Central memory CD8-positive, alpha-beta T cell (primary cell): ENCODE measurements around the gene TMEM114.

Experiments used
- ATAC-seq: fragments of 150-1000 bp; cut with Tn5 transposase; replicated peaks from 2 replicates; pipeline ENCODE4 v1.10.0; 2022; ENCODE audit warnings: mild to moderate bottlenecking, moderate FRiP score, moderate number of reproducible peaks; ENCODE audit not compliant: poor library complexity, severe bottlenecking; ENCODE audit errors: extremely low read depth
- DNase-seq, 2 donors: peaks; one replicate each; pipeline ENCODE4 v3.0.0; 2021; ENCODE audit warnings: low spot score in 2 of 2
- H3K27ac Mint-ChIP-seq: one replicate; pipeline ENCODE4 v1.8.0; 2022; ENCODE audit warnings: low read depth, mild to moderate bottlenecking, moderate library complexity, mixed read lengths
- H3K27me3 Mint-ChIP-seq: one replicate; pipeline ENCODE4 v1.8.0; 2022; ENCODE audit warnings: mixed read lengths
- H3K36me3 Mint-ChIP-seq: one replicate; pipeline ENCODE4 v1.8.0; 2022; ENCODE audit warnings: mild to moderate bottlenecking, moderate library complexity, mixed read lengths; ENCODE audit not compliant: insufficient read depth
- H3K4me1 Mint-ChIP-seq: one replicate; pipeline ENCODE4 v1.8.0; 2022; ENCODE audit warnings: mixed read lengths
- H3K4me3 Mint-ChIP-seq: one replicate; pipeline ENCODE4 v1.8.0; 2022; ENCODE audit warnings: mild to moderate bottlenecking, moderate library complexity, mixed read lengths
- H3K9me3 Mint-ChIP-seq: one replicate; pipeline ENCODE4 v1.8.0; 2022; ENCODE audit warnings: mixed read lengths

Gene TMEM114

DNA sequence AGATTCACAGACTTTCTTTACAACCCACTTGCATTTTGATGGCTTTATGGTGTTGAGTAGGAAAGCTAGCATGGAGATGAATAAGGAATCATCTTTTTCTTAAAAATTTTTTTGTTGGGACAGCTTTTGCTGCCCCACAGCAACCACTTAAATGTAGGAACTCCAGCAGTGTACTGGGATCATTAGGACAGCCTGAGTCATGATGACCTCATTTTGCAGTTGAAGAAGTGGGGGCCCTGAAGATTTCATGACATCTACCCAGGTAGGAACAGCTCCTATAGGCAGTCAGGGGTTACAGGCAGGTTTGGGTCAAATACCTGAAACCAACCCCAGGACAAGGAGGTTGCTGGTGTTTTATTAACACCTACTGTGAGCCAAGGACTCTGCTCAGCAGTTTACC, 33.3 kb upstream of the TMEM114 start:
- no peak for DNase-seq
- ATAC-seq: no peak
- Mint-ChIP-seq H3K9me3 (no peaks in the 10 kb centered on the region), H3K36me3 (peaks cover 31% of the 10 kb centered on the region), H3K27ac (no peak overlapping the region), H3K4me3 (no peak overlapping the region), H3K4me1 (peaks cover 23% of the 10 kb centered on the region), H3K27me3 (peaks cover 9% of the 10 kb centered on the region)

DNA sequence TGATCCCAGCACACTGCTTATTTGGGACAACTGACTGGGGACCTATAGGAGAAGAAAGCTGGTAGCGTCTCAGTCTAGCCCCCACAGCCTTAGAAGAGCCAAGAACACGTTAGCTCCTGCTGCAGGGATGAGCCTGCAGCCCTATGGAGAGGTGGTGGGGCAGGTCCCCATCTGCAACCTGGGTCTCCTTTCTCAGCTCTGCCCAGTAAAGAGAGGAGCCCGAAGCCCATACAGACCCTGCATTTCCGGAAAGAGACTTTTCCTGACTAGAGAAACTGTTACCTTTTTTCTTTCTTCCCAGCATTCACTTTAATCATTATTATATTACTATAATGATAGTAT, 32.0 kb upstream of the TMEM114 start:
- H3K9me3 Mint-ChIP-seq: no peaks in the 10 kb centered on the region
- no peak for ATAC-seq
- no peak for DNase-seq
- peaks cover 22% of the 10 kb centered on the region for H3K4me1 Mint-ChIP-seq
- peaks cover 19% of the 10 kb centered on the region for H3K27me3 Mint-ChIP-seq
- H3K27ac Mint-ChIP-seq: peak overlapping the region; percentile 88
- H3K4me3 Mint-ChIP-seq: peak overlapping the region; percentile 89
- peaks cover 23% of the 10 kb centered on the region for H3K36me3 Mint-ChIP-seq

DNA sequence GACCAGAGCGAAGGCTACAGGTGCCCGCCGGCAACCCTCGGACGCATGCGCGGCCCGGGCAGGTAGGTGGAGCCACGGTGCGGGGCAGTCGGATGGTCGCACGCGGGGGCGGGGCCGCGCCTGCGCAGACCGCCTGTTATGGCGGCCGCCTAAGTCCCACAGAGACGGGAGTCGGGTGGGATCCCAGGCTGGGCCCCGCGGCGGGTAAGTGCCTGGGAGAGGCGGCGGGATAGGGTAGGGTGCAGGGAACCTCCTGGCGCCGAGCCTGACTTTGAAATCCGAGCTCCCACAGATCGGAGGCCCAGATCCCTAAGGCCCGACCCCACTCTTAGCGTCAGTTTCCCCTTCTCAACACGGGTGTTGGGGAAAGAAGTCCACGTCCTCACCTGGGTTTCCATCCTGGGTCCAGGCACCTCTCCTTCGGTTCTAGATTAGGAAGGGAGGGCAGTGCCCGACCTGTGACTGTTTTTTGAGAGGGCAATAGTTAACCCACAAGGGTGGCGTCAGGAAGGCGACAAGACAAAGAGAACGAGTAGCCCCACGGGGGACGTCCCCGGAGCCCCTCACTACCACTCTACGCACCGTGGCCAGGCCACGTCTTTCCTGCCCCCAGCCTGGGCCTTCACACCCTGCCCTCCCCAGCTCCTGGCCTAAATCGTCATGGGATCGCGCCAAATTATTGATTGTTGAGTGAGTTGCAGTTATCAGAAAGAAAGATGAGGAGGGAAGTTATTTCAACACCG, 31.4 kb upstream of the TMEM114 start, which contains the start of gene METTL22:
Gene METTL22 (plus strand): TSS at position 127 of the 743 bp plus-strand sequence. CDS start 3,968 bp downstream, outside the sequence.
- Mint-ChIP-seq H3K27me3 (peaks cover 19% of the 10 kb centered on the region), H3K4me3 (peak within 1 kb of the TSS; percentile 89), H3K27ac (peak within 1 kb of the TSS; percentile 88), H3K9me3 (no peaks in the 10 kb centered on the region), H3K4me1 (peaks cover 16% of the 10 kb centered on the region), H3K36me3 (peaks cover 18% of the 10 kb centered on the region)
- ATAC-seq (peak; percentile 93), DNase-seq (peak; percentile 78 to 89)

DNA sequence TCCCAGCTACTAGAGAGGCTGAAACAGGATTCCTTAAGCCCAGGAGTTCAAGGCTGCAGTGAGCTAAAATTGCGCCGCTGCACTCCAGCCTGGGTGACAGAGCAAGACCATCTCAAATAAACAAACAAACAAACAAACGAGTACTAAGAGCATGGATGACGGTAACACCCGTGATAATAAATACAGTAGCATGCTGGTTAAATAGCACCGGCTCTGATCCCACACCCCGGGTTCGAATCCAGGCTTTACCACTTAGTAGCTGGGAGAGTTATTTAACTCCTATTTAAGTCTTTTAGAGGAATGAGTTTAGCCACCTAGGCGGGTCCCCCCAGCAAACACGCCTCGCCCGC, 30.9 kb upstream of the TMEM114 start:
- H3K27ac Mint-ChIP-seq: peak overlapping the region; percentile 88
- no peak for ATAC-seq
- peak overlapping the region; percentile 89 for H3K4me3 Mint-ChIP-seq
- peaks cover 14% of the 10 kb centered on the region for H3K36me3 Mint-ChIP-seq
- H3K4me1 Mint-ChIP-seq: peaks cover 16% of the 10 kb centered on the region
- peaks cover 19% of the 10 kb centered on the region for H3K27me3 Mint-ChIP-seq
- no peaks in the 10 kb centered on the region for H3K9me3 Mint-ChIP-seq
- DNase-seq: no peak

DNA sequence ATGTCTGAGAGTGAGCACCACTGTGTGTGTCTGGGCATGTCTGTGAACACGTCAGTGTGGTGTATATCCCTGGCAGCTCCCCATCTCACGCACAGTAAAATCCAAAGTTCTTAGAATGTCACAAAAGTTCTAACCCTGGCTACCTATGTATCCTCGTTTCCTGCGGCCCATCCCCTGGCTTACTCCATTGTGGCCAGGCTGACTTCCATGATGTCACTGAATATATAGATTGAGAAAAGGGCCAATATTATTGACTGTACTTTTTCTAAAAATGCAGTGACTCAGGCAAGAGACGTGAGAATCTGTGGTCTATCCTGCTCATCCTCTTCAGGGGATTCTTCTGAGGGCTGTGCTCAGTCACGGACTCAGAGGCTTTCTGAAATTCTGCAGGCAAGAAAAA, 30.2 kb upstream of the TMEM114 start:
- DNase-seq (no peak), ATAC-seq (no peak)
- Mint-ChIP-seq H3K4me3 (peak overlapping the region; percentile 89), H3K27me3 (peaks cover 19% of the 10 kb centered on the region), H3K36me3 (peaks cover 8% of the 10 kb centered on the region), H3K4me1 (peaks cover 16% of the 10 kb centered on the region), H3K27ac (no peak overlapping the region), H3K9me3 (no peaks in the 10 kb centered on the region)

DNA sequence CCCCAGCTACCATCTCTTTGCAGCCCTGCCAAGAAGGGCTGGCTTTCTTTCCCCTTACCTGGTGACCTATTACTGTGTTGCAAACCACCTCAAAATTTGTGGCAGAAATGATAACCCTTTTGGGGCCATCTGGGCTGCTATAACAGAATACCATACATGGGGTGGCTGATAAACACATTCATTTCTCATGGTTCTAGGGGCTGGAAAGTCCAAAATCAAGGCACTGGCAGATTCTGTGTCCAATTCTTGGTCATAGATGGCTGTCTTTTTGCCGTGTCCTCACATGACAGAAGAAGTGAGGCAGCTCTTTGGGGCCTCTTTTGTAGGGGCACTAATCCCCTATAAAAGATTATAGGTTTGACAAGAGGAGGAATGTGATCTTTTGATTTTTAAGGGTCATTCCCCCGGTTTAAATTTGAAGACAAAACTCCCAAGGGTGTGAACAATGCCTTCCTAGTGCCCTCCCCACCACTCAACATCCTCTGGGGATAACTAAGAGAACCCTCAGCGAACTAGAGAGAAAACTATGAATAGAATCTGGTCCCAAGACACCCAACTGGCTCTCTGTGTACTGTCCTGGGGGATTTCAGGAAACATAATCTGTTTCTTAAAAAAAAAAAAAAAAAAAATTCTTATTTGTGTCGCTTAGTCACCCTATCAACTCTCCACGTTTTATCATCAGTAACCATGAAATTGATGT, 29.5 kb upstream of the TMEM114 start:
- Mint-ChIP-seq H3K27me3 (peaks cover 19% of the 10 kb centered on the region), H3K4me3 (no peak overlapping the region), H3K9me3 (no peaks in the 10 kb centered on the region), H3K4me1 (peaks cover 16% of the 10 kb centered on the region), H3K36me3 (peaks cover 7% of the 10 kb centered on the region), H3K27ac (no peak overlapping the region)
- DNase-seq (no peak), ATAC-seq (no peak)

DNA sequence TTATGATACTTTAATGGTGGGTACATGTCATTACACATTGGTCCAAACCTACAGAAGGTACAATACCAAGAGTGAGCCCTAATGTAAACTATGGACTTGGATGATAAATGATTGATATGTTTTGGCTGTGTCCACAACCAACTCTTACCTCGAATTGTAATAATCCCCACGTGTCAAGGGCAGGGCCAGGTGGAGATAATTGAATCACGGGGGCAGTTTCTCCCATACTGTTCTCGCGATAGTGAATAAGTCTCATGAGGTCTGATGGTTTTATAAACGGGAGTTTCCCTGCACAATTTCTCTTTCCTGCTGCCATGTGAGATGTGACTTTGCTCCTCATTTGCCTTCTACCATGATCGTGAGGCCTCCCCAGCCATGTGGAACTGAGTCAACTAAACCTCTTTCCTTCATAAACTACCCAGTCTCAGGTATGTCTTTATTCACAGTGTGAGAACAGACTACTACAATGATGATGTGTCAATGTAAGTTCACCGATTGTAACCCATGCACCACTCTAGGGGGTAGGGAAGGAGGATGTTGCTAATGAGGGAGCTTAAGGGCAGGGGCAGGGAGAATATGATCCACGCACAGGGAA, 24.2 kb upstream of the TMEM114 start:
- no peak for ATAC-seq
- Mint-ChIP-seq H3K27ac (no peak overlapping the region), H3K4me1 (no peaks in the 10 kb centered on the region), H3K27me3 (peaks cover 39% of the 10 kb centered on the region), H3K9me3 (no peaks in the 10 kb centered on the region), H3K36me3 (no peaks in the 10 kb centered on the region), H3K4me3 (no peak overlapping the region)
- DNase-seq: no peak

DNA sequence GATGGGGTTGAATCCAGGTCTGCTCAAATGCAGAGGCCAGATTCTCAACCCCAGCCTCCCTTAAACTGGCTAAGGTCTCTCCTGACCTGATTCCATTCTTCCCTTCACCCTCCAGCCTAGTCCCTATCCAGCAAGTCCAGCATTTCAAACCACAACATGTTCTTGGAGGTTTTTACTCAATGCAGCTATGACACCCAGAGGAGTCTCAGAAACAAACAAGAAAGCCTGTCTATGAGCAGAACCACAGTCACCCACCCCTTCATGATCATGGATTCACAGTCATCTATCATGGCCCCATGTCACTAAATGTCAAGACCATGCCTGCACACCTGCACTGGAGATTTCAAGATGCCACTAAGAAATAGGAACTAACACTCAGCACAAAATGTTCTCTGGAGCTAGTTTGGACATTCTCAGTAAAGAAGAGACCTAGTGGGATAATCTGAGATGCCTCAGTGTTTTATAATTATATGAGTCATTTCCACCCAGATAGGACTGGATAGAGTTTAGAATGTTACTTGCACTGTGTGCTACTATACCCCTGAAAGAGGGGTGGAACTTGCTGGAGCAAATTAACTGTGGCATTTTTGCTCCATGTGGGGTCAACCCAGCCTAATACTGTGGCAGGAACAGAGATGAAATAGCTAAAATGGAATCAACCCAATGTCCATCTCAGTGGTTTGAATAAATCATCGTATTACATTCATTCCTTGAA, 21.7 kb upstream of the TMEM114 start:
- Mint-ChIP-seq H3K4me3 (no peak overlapping the region), H3K27ac (no peak overlapping the region), H3K36me3 (no peaks in the 10 kb centered on the region), H3K9me3 (no peaks in the 10 kb centered on the region), H3K27me3 (peaks cover 33% of the 10 kb centered on the region), H3K4me1 (no peaks in the 10 kb centered on the region)
- ATAC-seq (no peak), DNase-seq (no peak)

DNA sequence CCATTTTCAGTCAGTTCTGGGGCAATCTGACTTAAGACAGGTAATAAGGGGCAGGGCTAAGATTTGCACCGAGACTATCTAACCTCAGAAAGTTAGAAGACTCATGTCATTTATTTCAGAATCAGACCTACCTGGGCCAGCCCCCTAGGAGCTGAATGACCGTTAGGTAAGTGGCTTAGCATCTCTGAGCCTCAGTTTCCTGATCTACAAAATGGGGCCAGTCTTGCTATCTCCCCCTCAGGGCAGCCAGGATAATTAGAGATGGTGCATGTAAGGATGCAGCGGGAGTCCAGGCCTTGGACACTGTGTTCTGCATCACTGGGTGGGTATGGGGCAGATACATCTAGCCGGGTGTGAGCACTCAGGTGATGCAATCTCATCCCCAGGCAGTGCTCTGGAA, 20.8 kb upstream of the TMEM114 start:
- Mint-ChIP-seq H3K4me3 (no peak overlapping the region), H3K27me3 (peaks cover 41% of the 10 kb centered on the region), H3K9me3 (no peaks in the 10 kb centered on the region), H3K36me3 (no peaks in the 10 kb centered on the region), H3K27ac (no peak overlapping the region), H3K4me1 (no peaks in the 10 kb centered on the region)
- DNase-seq (no peak), ATAC-seq (no peak)

DNA sequence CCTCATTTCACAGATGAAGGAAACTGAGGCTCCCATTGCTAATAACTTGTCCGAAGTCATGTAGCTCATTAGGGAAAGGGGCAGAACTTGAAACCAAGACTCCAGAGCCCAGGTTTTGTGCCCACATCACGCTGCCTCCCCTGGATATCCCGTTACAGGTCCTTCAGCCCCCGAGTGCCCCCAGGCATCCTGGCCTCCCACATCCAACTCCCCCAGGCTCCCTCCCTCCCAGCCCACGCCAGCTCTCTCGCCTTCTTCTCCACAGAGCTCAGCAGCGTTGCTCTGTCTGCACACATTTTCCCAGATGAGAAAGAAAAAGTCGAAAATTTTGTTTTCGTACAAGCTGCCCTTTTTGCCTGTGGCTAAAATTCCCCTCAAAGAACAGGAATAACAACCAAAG, 16.9 kb upstream of the TMEM114 start:
- Mint-ChIP-seq H3K36me3 (no peaks in the 10 kb centered on the region), H3K4me1 (no peaks in the 10 kb centered on the region), H3K9me3 (no peaks in the 10 kb centered on the region), H3K4me3 (no peak overlapping the region), H3K27me3 (peaks cover 44% of the 10 kb centered on the region), H3K27ac (no peak overlapping the region)
- no peak for DNase-seq
- no peak for ATAC-seq

DNA sequence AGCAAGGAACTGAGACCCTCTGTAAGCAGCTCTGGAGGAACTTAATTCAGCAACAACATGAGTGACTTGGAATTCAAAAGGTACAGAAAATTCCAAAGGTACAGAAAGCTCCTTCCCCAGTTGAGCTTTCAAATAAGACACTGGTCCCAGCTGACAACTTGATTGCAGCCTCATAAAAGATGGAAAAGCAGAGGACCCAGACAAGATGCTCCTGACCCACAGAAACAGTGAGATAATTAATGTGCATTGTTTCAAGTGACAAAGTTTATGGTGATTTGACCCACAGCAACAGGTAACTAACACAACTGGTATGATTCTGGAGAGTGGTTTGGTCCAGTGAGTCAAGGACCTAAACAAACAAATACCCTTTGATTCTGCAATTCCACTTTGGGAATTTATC, 15.2 kb upstream of the TMEM114 start:
- H3K36me3 Mint-ChIP-seq: no peaks in the 10 kb centered on the region
- H3K27ac Mint-ChIP-seq: no peak overlapping the region
- no peak overlapping the region for H3K4me3 Mint-ChIP-seq
- H3K27me3 Mint-ChIP-seq: peaks cover 34% of the 10 kb centered on the region
- H3K9me3 Mint-ChIP-seq: no peaks in the 10 kb centered on the region
- no peak for DNase-seq
- H3K4me1 Mint-ChIP-seq: no peaks in the 10 kb centered on the region
- no peak for ATAC-seq

DNA sequence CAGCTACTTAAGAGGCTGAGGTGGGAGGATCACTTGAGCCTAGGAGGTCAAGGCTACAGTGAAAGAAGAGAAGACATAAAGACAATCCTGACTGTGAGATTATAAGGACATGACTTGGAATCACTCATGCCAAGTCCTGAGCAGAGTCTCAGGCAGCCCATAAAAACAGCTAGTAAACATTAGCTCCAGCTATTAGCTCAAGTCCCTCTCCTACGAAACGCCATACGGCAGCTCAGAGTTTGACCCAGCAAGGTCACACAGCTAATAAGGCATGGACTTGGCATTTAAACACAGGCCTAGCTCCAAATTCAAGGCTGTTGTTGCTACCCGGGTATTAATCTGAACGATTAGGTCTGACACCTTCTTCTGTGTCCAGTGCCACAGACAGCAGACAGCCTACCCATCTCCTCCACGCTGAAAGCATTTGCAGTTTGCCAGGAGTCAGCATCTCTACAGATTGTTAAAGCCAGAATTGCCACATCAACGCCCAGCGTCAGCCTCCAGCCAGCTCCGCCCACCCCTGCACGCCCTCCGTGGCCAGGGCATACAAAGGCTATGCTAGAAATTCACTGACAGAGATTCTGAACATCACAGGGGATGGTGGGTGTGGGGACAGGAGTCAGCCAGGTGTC, 9.9 kb upstream of the TMEM114 start:
- Mint-ChIP-seq H3K4me1 (no peaks in the 10 kb centered on the region), H3K9me3 (no peaks in the 10 kb centered on the region), H3K36me3 (no peaks in the 10 kb centered on the region), H3K4me3 (no peak overlapping the region), H3K27ac (no peak overlapping the region), H3K27me3 (peaks cover 7% of the 10 kb centered on the region)
- ATAC-seq (no peak), DNase-seq (no peak)
